GM12878 (cell line): Measurements from ENCODE around the gene POLR1G. TPM values are rescaled to one million over a fixed set of nuclear protein-coding genes. Genes with fewer than 3 reads are reported as not detected.

ENCODE experiments used
- ATAC-seq: fragments of 200-7000 bp; cut with Tn5 transposase; 3 replicates; pipeline ENCODE4 v1.9.1; 2020; ENCODE audit warnings: mild to moderate bottlenecking, moderate library complexity
- BruUV-seq: library from RNA; stranded (reverse); fragments of 400-500 nt; replicated peaks from 2 replicates; lab custom pipeline; 2021; lab: Mats Ljungman, UMichigan
- CTCF ChIA-PET: fragments of 300-600 bp; sonication (Branson Sonifier 250); formaldehyde crosslinking; extraction: SDS; loops from one replicate; lab custom pipeline; 2021; ENCODE audit warnings: inconsistent platforms; lab: Yijun Ruan, JAX
- POLR2A ChIA-PET: fragments of 350-600 bp; formaldehyde crosslinking; extraction: SDS; loops from one replicate; lab custom pipeline; 2021; ENCODE audit warnings: inconsistent platforms; lab: Charles Lee
- RAD21 ChIA-PET: fragments of 300-600 bp; sonication (Branson Sonifier 250); formaldehyde crosslinking; loops from one replicate; lab custom pipeline; 2023; ENCODE audit warnings: antibody characterized with exemption; ENCODE audit not compliant: unreplicated experiment; lab: Charles Lee
- SMC1A ChIA-PET: fragments of 300-600 bp; sonication (Branson Sonifier 250); formaldehyde crosslinking; loops from one replicate; lab custom pipeline; 2023; ENCODE audit not compliant: unreplicated experiment, uncharacterized antibody; lab: Charles Lee
- DNase-seq: peaks from one replicate; pipeline ENCODE4 v3.0.0-alpha.2; 2011; ENCODE audit warnings: low read depth, low spot score
- FAIRE-seq: peaks from 3 replicates; lab custom pipeline; 2011; peaks lifted over from hg19 to GRCh38; lab: Jason Lieb, UNC
- H2AFZ ChIP-seq: 2 replicates; pipeline ENCODE4 v1.6.0; 2011; ENCODE audit warnings: low read depth, low read length, control low read depth; ENCODE audit not compliant: control insufficient read depth
- H3K27ac ChIP-seq: 2 replicates; pipeline ENCODE4 v1.5.1; 2011; ENCODE audit warnings: control low read depth; ENCODE audit not compliant: control insufficient read depth, insufficient read depth
- H3K27me3 ChIP-seq, 2 experiments: replicated peaks in 1 of 2; 2 replicates each; pipeline versions ENCODE4 v1.6.0 to v1.6.1; 2011; ENCODE audit warnings: low read length in 1 of 2; ENCODE audit not compliant: control insufficient read depth in 2 of 2, insufficient read depth in 2 of 2
- H3K36me3 ChIP-seq, 2 experiments: 2 replicates each; pipeline ENCODE4 v1.5.1; 2011; ENCODE audit warnings: low read length in 1 of 2; ENCODE audit not compliant: control insufficient read depth in 2 of 2, insufficient read depth in 2 of 2
- H3K4me1 ChIP-seq: 2 replicates; pipeline ENCODE4 v1.6.1; 2011; ENCODE audit warnings: mild to moderate bottlenecking, low read length, moderate library complexity, mixed read lengths; ENCODE audit not compliant: control insufficient read depth, insufficient read depth
- H3K4me2 ChIP-seq: 2 replicates; pipeline ENCODE4 v1.6.0; 2011; ENCODE audit warnings: control low read depth; ENCODE audit not compliant: control insufficient read depth, insufficient read depth
- H3K4me3 ChIP-seq: fragments of 200-600 bp; sonication (generic); 2 replicates; pipeline ENCODE4 v1.5.1; 2016
- H3K79me2 ChIP-seq: 2 replicates; pipeline ENCODE4 v1.6.0; 2011; ENCODE audit warnings: low read length; ENCODE audit not compliant: control insufficient read depth, insufficient read depth
- H3K9ac ChIP-seq: 2 replicates; pipeline ENCODE4 v1.8.0; 2011; ENCODE audit warnings: low read length, control low read depth, mixed read lengths; ENCODE audit not compliant: control insufficient read depth, insufficient read depth
- H3K9me3 ChIP-seq: replicated peaks from 3 replicates; pipeline ENCODE4 v1.5.1; 2011; ENCODE audit warnings: mild to moderate bottlenecking, low read length; ENCODE audit not compliant: control insufficient read depth, insufficient read depth
- H4K20me1 ChIP-seq: 2 replicates; pipeline ENCODE4 v1.6.0; 2011; ENCODE audit not compliant: control insufficient read depth, insufficient read depth
- ATF3 ChIP-seq: IDR thresholded peaks from 2 replicates; pipeline ENCODE4 v1.6.1; 2011; ENCODE audit warnings: low read depth, mild to moderate bottlenecking, low read length, moderate library complexity, borderline replicate concordance; ENCODE audit errors: extremely low read depth
- ELK1 ChIP-seq: IDR thresholded peaks from 2 replicates; pipeline ENCODE4 v1.6.1; 2012; ENCODE audit warnings: low read depth, low read length, improper control_type of control experiment
- GABPA ChIP-seq: IDR thresholded peaks from 2 replicates; pipeline ENCODE4 v1.6.1; 2014; ENCODE audit warnings: antibody characterized with exemption, low read depth, mild to moderate bottlenecking, inconsistent platforms
- HDAC6 ChIP-seq: fragments of 200-600 bp; sonication (generic); IDR thresholded peaks from one replicate; pipeline ENCODE4 v1.8.0; 2017; ENCODE audit warnings: antibody characterized with exemption; ENCODE audit not compliant: unreplicated experiment
- NFXL1 ChIP-seq: fragments of 450-650 bp; IDR thresholded peaks from 2 replicates; pipeline ENCODE4 v1.6.1; 2017; ENCODE audit warnings: antibody characterized with exemption, mild to moderate bottlenecking, borderline replicate concordance
- NR2C1 ChIP-seq: fragments of 450-650 bp; IDR thresholded peaks from 2 replicates; pipeline ENCODE4 v1.6.1; 2017; ENCODE audit warnings: antibody characterized with exemption, mild to moderate bottlenecking, moderate library complexity
- PRDM15 ChIP-seq: fragments of 450-650 bp; formaldehyde crosslinking; IDR thresholded peaks from 2 replicates; pipeline ENCODE4 v1.4.0; 2020; ENCODE audit warnings: mild to moderate bottlenecking, moderate library complexity
- TARDBP ChIP-seq: IDR thresholded peaks from 2 replicates; pipeline ENCODE4 v1.6.1; 2016; ENCODE audit warnings: borderline replicate concordance
- USF1 ChIP-seq: IDR thresholded peaks from 2 replicates; pipeline ENCODE4 v1.6.1; 2011; ENCODE audit warnings: borderline replicate concordance, low read depth, mild to moderate bottlenecking, moderate library complexity, mixed read lengths, low read length; ENCODE audit not compliant: insufficient read depth; ENCODE audit errors: extremely low read length
- ZNF592 ChIP-seq: fragments of 450-650 bp; IDR thresholded peaks from 2 replicates; pipeline ENCODE4 v1.6.1; 2017; ENCODE audit warnings: mild to moderate bottlenecking, moderate library complexity
- WGBS: methylation state at CpG from one replicate; pipeline ENCODE4 v1.1.6; 2016; ENCODE audit warnings: low lambda C conversion rate; ENCODE audit not compliant: insufficient replicate concordance, insufficient coverage; ENCODE audit errors: missing lambda C conversion rate; 5-methylcytosine and 5-hydroxymethylcytosine counted together
- in situ Hi-C: fragments of 300-500 bp; cut with MboI; formaldehyde crosslinking; loops from 9 replicates; pipeline ENCODE4 v1.14.3; 2018; ENCODE audit warnings: mixed read lengths
- intact Hi-C: fragments of 100-400 bp; cut with micrococcal nuclease; formaldehyde crosslinking; loops from one replicate; pipeline ENCODE4 v1.14.2; 2022; ENCODE audit not compliant: unreplicated experiment
- polyA plus RNA-seq, 11 experiments: library from polyadenylated mRNA; depleted of rRNA in 4 of 11; unstranded in 6 of 11; stranded (reverse) in 5 of 11; fragments of >200 nt; fragmentation: Nextera tagmentation in 4 of 11; fragmentation: Illumina TruSeq in 1 of 11; extraction: Ambion mirVana in 4 of 11; extraction: Trizol in 1 of 11; gene quantifications; 1 replicate in 1 of 11; 2 replicates in 10 of 11; pipeline versions ENCODE4 v1.2.1 to v1.2.3, GENCODE V29; 2011 to 2016; ENCODE audit warnings: inconsistent platforms in 2 of 11, missing spikeins in 2 of 11, low read depth in 1 of 11
- total RNA-seq, 4 experiments: library from RNA; depleted of rRNA in 3 of 4; stranded (reverse); fragments of >200 nt in 3 of 4; fragmentation: Illumina TruSeq in 1 of 4; extraction: Trizol in 1 of 4; gene quantifications; 2 replicates each; pipeline versions ENCODE4 v1.2.1 to v1.2.3, GENCODE V29; 2013 to 2021

Gene POLR1G
- total and polyA plus RNA-seq, 10 of the 15 experiments (the other 5 are each of a cell fraction or from before 2014, with no cell fraction given) = 2.0 to 30.9 (median 20.5) TPM

- Histone ChIP-seq H2AFZ (no peak overlapping the region), H4K20me1 (no peaks in the 10 kb centered on the region), H3K27me3 (no peaks in the 10 kb centered on the region), H3K27ac (peak overlapping the region; percentile 73), H3K4me2 (peak overlapping the region; percentile 86), H3K4me3 (peak overlapping the region; percentile 26; the same call in 1 of the 2 replicates), H3K9ac (peak overlapping the region; percentile 38), H3K79me2 (peaks cover 16% of the 10 kb centered on the region), H3K9me3 (no peaks in the 10 kb centered on the region), H3K36me3 (peaks cover 3 to 7% of the 10 kb centered on the region in 2 experiments), H3K4me1 (peaks cover 35% of the 10 kb centered on the region)
- no TSS peak for BruUV-seq
- intact Hi-C loops = loop anchor here (1.0 kb wide), 1 partner anchor 14 kb away; the partner anchor contains the start of gene PPP1R13L
- CTCF ChIA-PET = interaction anchor here (1.1 to 4.9 kb wide), 3 partner anchors 16 to 59 kb away, joined by 5 to 42 read pairs (median 6); partner anchors contain the start of gene PPP1R13L
- SMC1A ChIA-PET = no interaction called here
- RAD21 ChIA-PET = interaction anchor here (0.6 to 1.5 kb wide), 3 partner anchors 15 to 222 kb away, joined by 3 to 7 read pairs (median 3); partner anchors contain the start of gene PPP1R13L
- WGBS = 2% methylated on average over 4 of the region's 4 CpGs
- DNase-seq = no peak
- POLR2A ChIA-PET = no interaction called here
- peak; percentile 82 for ATAC-seq
- peak; percentile 97 for FAIRE-seq
- in situ Hi-C loops = no loop called here
- TF ChIP-seq ATF3 (no peak), PRDM15 (CRISPR knock-in tag) (no peak), USF1 (no peak), NR2C1 (0 out of 2 replicates have a peak, but pooled peaks have one; percentile 53), TARDBP (no peak), NFXL1 (no peak), HDAC6 (no peak), ZNF592 (no peak), GABPA (no peak), ELK1 (no peak)
These were observed 13.0 kb downstream of the POLR1G start for GRCh38 chr19:45419396-45419795.
